Immature natural killer cell (primary cell): Measurements from ENCODE around the gene TMEM235. TPM values are rescaled to one million over a fixed set of nuclear protein-coding genes. Genes with fewer than 3 reads are reported as not detected.

Experiments
- polyA plus RNA-seq, 3 donors: library from polyadenylated mRNA; unstranded; fragments of 300-500 nt; fragmentation: Illumina TruSeq; gene quantifications; one replicate each; pipeline ENCODE4 v1.2.3, GENCODE V29; 2021

The TMEM235 gene
- polyA plus RNA-seq, 3 donors from 2014 or later = not detected

Other genes with a start within 250 kb of the TMEM235 start
- 100 to 1,000 TPM; 194 to 262 (median 203) TPM for gene TMC6, start 102.9 kb upstream of the TMEM235 start, polyA plus RNA-seq
- 100 to 1,000 TPM in 1 of 3 donors, 10 to 100 TPM in 2; 55.2 to 170 (median 58.2) TPM for gene TMC8, start 100.9 kb upstream of the TMEM235 start, polyA plus RNA-seq
- not detected for gene C17orf99, start 85.2 kb upstream of the TMEM235 start, polyA plus RNA-seq
- gene SYNGR2, start 63.0 kb upstream of the TMEM235 start, polyA plus RNA-seq = 100 to 1,000 TPM; 113 to 230 (median 132) TPM
- 10 to 100 TPM; 11.3 to 19.7 (median 13.1) TPM for gene TK1, start 44.6 kb upstream of the TMEM235 start, polyA plus RNA-seq
- gene AFMID, start 44.3 kb upstream of the TMEM235 start, polyA plus RNA-seq = 1 to 10 TPM; 1.0 to 3.2 (median 1.2) TPM
- 1 to 10 TPM; 3.6 to 5.5 (median 4.5) TPM for gene BIRC5, start 17.4 kb upstream of the TMEM235 start, polyA plus RNA-seq
- 10 to 100 TPM in 2 of 3 donors, 1 to 10 TPM in 1; 9.0 to 15.4 (median 10.6) TPM for gene SOCS3, start 128.4 kb downstream of the TMEM235 start, polyA plus RNA-seq
- gene PGS1, start 147.0 kb downstream of the TMEM235 start, polyA plus RNA-seq = 10 to 100 TPM; 17.0 to 27.5 (median 27.2) TPM